Right lobe of liver (tissue), 4 donors: ENCODE data around the gene MTA2.

Source experiments
- POLR2A ChIP-seq: fragments of 450-650 bp; IDR thresholded peaks from one replicate; pipeline ENCODE4 v1.6.1; 2017; ENCODE audit warnings: antibody characterized with exemption, mild to moderate bottlenecking
- TF ChIP-seq, protein P1 (sequence below), 4 donors: fragments of 200-600 bp in 3 of 4; fragments of 450-650 bp in 1 of 4; IDR thresholded peaks; one replicate each; pipeline versions ENCODE4 v1.5.1 to v1.8.0; 2016 to 2022; ENCODE audit warnings: antibody characterized with exemption in 4 of 4, mild to moderate bottlenecking in 2 of 4
- donor health status: DM: no; HTN: no; CAD: no.
- donor health status: DM: no; HTN: no; CAD: no.
- donor health status: DM: no; HTN: yes; CAD: no.

DNA sequence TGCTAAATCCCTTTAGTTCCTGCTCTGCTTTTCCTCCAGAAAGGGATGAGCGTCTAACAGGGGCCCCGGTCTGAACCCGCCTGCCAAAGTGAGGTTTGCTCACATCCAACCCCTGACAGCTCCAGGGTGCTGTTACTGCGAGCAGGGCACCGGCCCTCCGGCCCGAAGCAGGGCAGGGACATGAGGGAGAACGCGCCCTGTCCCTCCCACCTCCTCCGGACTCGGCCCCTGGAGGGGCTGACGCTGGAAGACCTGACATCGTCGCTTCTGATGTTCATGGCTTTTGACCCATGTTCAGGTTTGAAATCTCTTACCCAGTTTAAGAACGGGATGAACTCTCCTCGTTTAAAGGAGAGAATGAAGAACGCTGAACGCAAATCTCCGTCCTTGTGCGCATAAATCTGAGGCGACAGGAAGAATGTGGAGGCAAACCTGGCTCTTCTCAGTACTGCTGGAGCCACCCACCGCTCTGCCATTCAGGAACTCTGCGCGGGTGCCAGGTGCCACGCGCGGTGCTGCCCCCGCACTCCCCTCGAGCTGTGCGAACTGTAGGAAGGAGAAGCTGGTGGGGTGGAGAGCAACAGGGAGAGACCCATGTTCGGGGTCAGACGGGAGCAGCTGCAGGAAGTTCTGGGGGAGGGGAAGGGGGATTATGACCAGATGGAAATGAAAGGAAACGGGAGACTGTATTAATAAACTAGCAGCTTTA, 27.1 kb downstream of the MTA2 start:
- TF ChIP-seq, protein P1, sequence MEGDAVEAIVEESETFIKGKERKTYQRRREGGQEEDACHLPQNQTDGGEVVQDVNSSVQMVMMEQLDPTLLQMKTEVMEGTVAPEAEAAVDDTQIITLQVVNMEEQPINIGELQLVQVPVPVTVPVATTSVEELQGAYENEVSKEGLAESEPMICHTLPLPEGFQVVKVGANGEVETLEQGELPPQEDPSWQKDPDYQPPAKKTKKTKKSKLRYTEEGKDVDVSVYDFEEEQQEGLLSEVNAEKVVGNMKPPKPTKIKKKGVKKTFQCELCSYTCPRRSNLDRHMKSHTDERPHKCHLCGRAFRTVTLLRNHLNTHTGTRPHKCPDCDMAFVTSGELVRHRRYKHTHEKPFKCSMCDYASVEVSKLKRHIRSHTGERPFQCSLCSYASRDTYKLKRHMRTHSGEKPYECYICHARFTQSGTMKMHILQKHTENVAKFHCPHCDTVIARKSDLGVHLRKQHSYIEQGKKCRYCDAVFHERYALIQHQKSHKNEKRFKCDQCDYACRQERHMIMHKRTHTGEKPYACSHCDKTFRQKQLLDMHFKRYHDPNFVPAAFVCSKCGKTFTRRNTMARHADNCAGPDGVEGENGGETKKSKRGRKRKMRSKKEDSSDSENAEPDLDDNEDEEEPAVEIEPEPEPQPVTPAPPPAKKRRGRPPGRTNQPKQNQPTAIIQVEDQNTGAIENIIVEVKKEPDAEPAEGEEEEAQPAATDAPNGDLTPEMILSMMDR (IDR thresholded peaks at IDR 0.05), result no peak
- no peak for TF ChIP-seq POLR2A
